Panc1 (cell line): ENCODE measurements around the gene WNT3A. TPM values are rescaled to one million over a fixed set of nuclear protein-coding genes. Genes with fewer than 3 reads are reported as not detected.

Experiments used
- ATAC-seq: fragments of 200-7000 bp; cut with Tn5 transposase; 2 replicates; pipeline ENCODE4 v1.9.1; 2020; ENCODE audit warnings: mild to moderate bottlenecking, moderate library complexity
- BruUV-seq: library from RNA; stranded (reverse); fragments of 400-500 nt; replicated peaks from 2 replicates; lab custom pipeline; 2021; lab: Mats Ljungman, UMichigan
- CTCF ChIA-PET: fragments of 300-600 bp; sonication (Branson Sonifier 250); formaldehyde crosslinking; loops from one replicate; lab custom pipeline; 2022; ENCODE audit warnings: antibody characterized with exemption; lab: Charles Lee
- POLR2A ChIA-PET: fragments of 300-600 bp; sonication (Branson Sonifier 250); formaldehyde crosslinking; loops from one replicate; lab custom pipeline; 2022; ENCODE audit warnings: antibody characterized with exemption; lab: Charles Lee
- DNase-seq: peaks from one replicate; pipeline ENCODE4 v3.0.0-alpha.2; 2010; ENCODE audit warnings: low read depth, low spot score
- H3K27ac ChIP-seq: 2 replicates; pipeline ENCODE4 v1.5.1; 2011; ENCODE audit warnings: mild to moderate bottlenecking, low read length, inconsistent platforms
- H3K27me3 ChIP-seq: fragments of 200-500 bp; sonication (Bioruptor generic); 2 replicates; pipeline ENCODE4 v1.6.0; 2014; ENCODE audit warnings: low read length, inconsistent platforms; ENCODE audit not compliant: control insufficient read depth, insufficient read depth
- H3K36me3 ChIP-seq: fragments of 200-500 bp; sonication (Bioruptor generic); 2 replicates; pipeline ENCODE4 v1.5.1; 2014; ENCODE audit warnings: inconsistent platforms, mild to moderate bottlenecking, low read length, moderate library complexity; ENCODE audit not compliant: control insufficient read depth, insufficient read depth
- H3K4me1 ChIP-seq: 2 replicates; pipeline ENCODE4 v1.5.1; 2011; ENCODE audit warnings: inconsistent platforms, mild to moderate bottlenecking, low read length, moderate library complexity; ENCODE audit not compliant: control insufficient read depth, insufficient read depth
- H3K4me3 ChIP-seq, 2 experiments: 2 replicates each; pipeline ENCODE4 v1.5.1; 2011 to 2012; ENCODE audit warnings: low read depth in 2 of 2, low read length in 2 of 2, mild to moderate bottlenecking in 2 of 2, inconsistent platforms in 1 of 2, moderate library complexity in 1 of 2
- H3K9me3 ChIP-seq: fragments of 200-500 bp; sonication (Bioruptor generic); 2 replicates; pipeline ENCODE4 v1.5.1; 2014; ENCODE audit warnings: low read depth, mild to moderate bottlenecking, inconsistent platforms, low read length, moderate library complexity; ENCODE audit not compliant: control insufficient read depth, insufficient read depth
- CTCF ChIP-seq: fragments of 450-650 bp; IDR thresholded peaks from 2 replicates; pipeline ENCODE4 v1.5.1; 2017; ENCODE audit warnings: mild to moderate bottlenecking
- POLR2AphosphoS5 ChIP-seq: IDR thresholded peaks from 2 replicates; pipeline ENCODE4 v1.6.1; 2012; ENCODE audit warnings: mild to moderate bottlenecking, low read depth, low read length, moderate library complexity
- REST ChIP-seq, 2 experiments: IDR thresholded peaks; 2 replicates each; pipeline ENCODE4 v1.6.1; 2011 to 2012; ENCODE audit warnings: low read depth in 2 of 2, control low read depth in 1 of 2, low read length in 1 of 2, mild to moderate bottlenecking in 1 of 2, moderate library complexity in 1 of 2; ENCODE audit not compliant: insufficient read depth in 1 of 2
- SIN3A ChIP-seq: IDR thresholded peaks from 2 replicates; pipeline ENCODE4 v1.6.1; 2012; ENCODE audit warnings: low read depth, mild to moderate bottlenecking, low read length, moderate library complexity, borderline replicate concordance; ENCODE audit not compliant: insufficient read depth
- TCF7L2 ChIP-seq: IDR thresholded peaks from 2 replicates; pipeline ENCODE4 v1.6.1; 2011; ENCODE audit warnings: mild to moderate bottlenecking, low read depth, low read length, inconsistent platforms
- in situ Hi-C: cut with HindIII; loops from 2 replicates; pipeline ENCODE4 v1.10.0; 2016; ENCODE audit warnings: low sequenced_read_pairs, low pct_unique_long_range_greater_than_20kb
- intact Hi-C: fragments of 100-400 bp; cut with micrococcal nuclease; formaldehyde crosslinking; loops from one replicate; pipeline ENCODE4 v1.10.0; 2022; ENCODE audit not compliant: unreplicated experiment
- total RNA-seq: library from RNA; stranded (reverse); gene quantifications from one replicate; pipeline ENCODE4 v1.2.1, GENCODE V29; 2021; ENCODE audit not compliant: unreplicated experiment

WNT3A gene
- total RNA-seq, 1 experiment from 2014 or later: not detected

GRCh38 chr1:228033376-228033775 lies 26.6 kb downstream of the WNT3A start:
- POLR2A ChIA-PET: no interaction called here
- no peak for DNase-seq
- no peak for ATAC-seq
- Histone ChIP-seq H3K36me3 (no peaks in the 10 kb centered on the region), H3K27ac (no peak overlapping the region), H3K27me3 (no peaks in the 10 kb centered on the region), H3K9me3 (no peaks in the 10 kb centered on the region), H3K4me1 (peaks cover 4% of the 10 kb centered on the region; the same call in 1 of the 2 replicates), H3K4me3 (no peak overlapping the region)
- CTCF ChIA-PET: interaction anchor here (0.5 kb wide), 1 partner anchor 29 kb away, joined by 3 read pairs; no protein-coding TSS in a partner anchor
- TF ChIP-seq POLR2AphosphoS5 (no peak), SIN3A (no peak), REST (IDR thresholded peaks at IDR 0.05; ENCODE audit: insufficient read depth in 1 of 2, low read depth in 2 of 2, low read length in 1 of 2) (no peak), CTCF (no peak), TCF7L2 (no peak)
- intact Hi-C loops (no loop called here), in situ Hi-C loops (no loop called here)
- no TSS peak for BruUV-seq

GRCh38 chr1:228034954-228035837 lies 28.4 kb downstream of the WNT3A start:
- in situ Hi-C loops (no loop called here), intact Hi-C loops (no loop called here)
- BruUV-seq: no TSS peak
- H3K4me3 ChIP-seq: no peak overlapping the region
- ChIA-PET CTCF (interaction anchor here (0.6 kb wide), 2 partner anchors 424 to 669 kb away, joined by 3 read pairs; no protein-coding TSS in a partner anchor), POLR2A (no interaction called here)
- DNase-seq: no peak
- H3K27ac ChIP-seq: no peak overlapping the region
- no peaks in the 10 kb centered on the region for H3K27me3 ChIP-seq
- TF ChIP-seq TCF7L2 (no peak), CTCF (no peak), POLR2AphosphoS5 (no peak), REST (IDR thresholded peaks at IDR 0.05; ENCODE audit: insufficient read depth in 1 of 2, low read depth in 2 of 2, low read length in 1 of 2) (no peak), SIN3A (no peak)
- H3K4me1 ChIP-seq: peaks cover 4% of the 10 kb centered on the region; the same call in 1 of the 2 replicates
- no peaks in the 10 kb centered on the region for H3K9me3 ChIP-seq
- no peak for ATAC-seq
- H3K36me3 ChIP-seq: no peaks in the 10 kb centered on the region
